GM19035 (cell line): ENCODE results near the gene CGN.
A peak's percentile ranks its signal among the peaks of the same experiment; 100 is the strongest.

ENCODE experiments used
- ATAC-seq: cut with Tn5 transposase; IDR thresholded peaks from one replicate; pipeline ENCODE4 v1.9.1; 2021; ENCODE audit not compliant: unreplicated experiment

The CGN gene

DNA sequence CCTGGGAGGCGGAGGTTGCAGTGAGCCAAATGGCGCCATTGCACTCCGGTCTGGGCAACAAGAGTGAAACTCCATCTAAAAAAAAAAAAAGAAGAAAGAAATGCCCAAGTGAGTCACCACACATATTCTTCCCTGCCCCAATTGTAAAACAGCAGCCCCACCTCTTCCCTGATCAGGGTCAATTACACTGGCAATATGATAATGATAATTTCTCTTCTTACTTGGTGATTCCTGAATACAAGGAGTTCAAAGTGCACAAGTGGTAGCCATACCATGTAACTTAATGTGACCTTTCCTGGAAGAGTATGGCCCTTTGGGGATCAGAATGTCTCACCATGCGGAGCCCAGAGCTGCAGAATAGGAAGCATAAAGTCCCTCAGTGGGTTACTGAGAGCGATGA is 11.8 kb upstream of the CGN start:
- no peak for ATAC-seq

DNA sequence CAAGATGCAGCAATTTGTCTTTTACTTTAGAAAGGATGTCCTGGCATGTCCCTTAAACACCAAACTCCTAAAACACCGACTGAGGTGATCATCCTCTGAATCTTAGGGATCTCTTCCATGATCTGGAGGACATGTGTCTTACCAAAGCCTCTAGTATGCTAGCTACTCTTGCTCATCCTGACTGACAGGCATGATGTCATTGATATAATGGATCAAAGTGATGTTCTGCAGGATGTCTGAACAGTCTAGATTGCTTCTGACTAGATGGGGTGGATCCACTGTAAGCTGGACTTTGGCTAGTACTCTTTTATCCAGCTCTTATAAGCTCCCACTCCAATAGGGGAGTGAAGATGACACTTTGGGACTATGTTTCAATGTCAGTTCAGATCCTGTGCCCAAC is 11.3 kb upstream of the CGN start:
- ATAC-seq = no peak

DNA sequence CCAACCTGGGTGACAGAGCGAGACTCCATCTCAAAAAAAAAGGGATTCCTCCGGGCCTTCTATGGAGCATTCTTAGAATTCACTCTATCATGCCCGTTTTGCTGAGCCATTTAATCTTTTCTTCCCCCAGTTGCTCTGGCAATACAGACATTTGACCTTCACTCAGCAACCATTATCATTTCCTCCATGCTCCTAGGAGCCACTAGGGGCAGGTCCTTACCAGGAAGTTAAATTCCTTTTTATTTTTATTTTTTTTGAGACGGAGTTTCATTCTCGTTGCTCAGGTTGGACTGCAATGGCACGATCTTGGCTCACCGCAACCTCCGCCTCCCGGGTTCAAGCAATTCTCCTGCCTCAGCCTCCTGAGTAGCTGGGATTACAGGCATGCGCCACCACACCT is 9.7 kb upstream of the CGN start:
- no peak for ATAC-seq

- no peak for ATAC-seq
Measured at GRCh38 chr1:151502035-151502700, 9.0 kb upstream of the CGN start.

DNA sequence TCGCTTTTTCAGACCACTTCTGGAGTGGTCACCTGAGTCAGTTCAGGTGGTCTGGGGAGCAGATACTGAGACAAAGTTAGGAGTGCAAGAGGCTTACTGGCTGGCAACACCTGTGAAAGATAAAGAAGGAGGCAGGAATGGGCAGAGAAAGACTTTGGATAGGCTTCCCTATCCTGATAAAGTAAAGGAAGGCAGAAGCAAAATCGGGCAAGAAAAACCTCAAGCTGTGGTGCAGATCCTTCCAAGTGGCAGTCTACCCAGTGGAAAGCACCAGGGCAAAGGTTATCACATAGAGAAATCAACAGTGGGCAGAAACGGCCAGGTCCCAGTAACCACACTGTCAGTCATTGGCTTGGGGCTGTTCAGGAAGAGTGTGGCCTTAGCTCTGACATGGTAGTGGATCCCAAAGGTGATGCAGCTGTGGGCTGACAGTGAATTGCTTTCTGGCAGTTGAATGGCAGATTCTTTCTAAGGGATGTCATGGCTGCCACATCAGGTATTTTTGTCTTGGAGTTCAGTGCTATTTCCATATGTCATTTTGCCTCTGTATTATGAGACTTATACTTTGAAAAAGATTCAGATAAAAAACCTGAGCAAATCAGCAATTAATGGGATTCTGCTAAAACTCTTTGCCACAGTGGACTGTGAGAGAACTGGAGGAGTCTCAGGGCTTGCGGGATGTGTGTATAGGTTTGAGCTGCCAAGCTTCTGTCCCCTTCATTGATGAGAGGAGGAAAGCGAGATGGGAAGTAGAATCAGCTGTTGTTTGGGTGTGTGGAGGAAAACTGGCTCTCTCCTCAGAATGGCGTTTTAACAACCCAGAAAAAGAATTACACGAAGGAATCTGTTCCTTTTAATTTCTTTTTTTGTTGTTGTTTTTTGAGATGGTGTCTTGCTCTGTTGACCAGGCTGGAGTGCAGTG is 8.1 kb upstream of the CGN start:
- no peak for ATAC-seq

DNA sequence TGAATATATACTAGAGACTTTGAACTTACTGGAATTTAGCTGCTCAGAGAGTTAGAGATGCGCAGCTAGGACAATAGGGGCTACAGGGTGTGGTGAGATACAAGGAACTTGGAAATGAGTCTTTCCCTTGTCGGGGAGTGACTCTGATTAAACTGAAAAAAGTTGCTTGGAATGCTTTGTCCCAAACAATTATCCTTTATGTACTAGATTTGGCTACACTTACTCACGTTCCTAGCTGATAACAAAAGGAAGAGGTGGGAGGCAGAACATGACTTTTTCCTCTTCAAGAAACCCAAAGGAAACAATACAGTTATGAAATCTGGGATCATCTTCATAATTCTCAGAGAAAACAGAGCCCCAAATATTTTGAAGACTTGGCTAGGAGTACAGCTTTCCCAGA is 6.9 kb upstream of the CGN start:
- no peak for ATAC-seq

DNA sequence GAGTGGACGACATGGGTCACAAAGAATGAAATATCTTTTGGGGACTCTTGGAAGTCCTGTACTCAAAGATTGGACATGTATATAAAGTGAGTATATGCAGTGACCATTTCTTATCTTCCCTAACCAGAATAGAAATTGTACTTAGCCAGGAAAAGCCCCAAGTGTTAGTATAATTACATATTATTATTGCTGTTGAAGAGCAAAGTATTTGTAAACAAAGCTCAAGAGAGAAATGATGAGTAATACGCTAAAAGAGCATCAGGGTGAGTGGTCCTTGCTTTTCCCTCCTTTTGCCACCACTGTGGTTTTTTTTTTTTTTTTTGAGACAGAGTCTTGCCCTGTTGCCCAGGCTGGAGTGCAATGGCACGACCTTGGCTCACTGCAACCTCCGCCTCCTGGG is 6.4 kb upstream of the CGN start:
- ATAC-seq = no peak

DNA sequence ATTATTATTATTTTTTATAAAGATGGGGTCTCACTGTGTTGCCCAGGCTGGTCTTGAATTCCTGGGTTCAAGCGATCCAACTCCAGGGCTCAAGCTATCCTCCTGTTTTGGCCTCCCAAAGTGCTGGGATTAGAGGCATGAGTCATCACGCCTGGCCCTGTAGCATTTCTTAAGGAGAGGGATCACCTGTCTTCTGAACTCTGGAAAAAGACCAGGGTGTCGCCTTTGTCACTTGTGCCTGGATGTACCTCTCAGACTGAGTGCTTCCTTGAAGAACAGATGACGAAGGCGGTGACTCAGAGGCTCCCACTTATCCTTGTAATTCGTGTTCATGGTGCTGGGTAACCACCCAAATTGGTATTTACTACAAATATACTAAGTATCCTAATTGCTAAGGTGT is 2.4 kb upstream of the CGN start:
- ATAC-seq = no peak

DNA sequence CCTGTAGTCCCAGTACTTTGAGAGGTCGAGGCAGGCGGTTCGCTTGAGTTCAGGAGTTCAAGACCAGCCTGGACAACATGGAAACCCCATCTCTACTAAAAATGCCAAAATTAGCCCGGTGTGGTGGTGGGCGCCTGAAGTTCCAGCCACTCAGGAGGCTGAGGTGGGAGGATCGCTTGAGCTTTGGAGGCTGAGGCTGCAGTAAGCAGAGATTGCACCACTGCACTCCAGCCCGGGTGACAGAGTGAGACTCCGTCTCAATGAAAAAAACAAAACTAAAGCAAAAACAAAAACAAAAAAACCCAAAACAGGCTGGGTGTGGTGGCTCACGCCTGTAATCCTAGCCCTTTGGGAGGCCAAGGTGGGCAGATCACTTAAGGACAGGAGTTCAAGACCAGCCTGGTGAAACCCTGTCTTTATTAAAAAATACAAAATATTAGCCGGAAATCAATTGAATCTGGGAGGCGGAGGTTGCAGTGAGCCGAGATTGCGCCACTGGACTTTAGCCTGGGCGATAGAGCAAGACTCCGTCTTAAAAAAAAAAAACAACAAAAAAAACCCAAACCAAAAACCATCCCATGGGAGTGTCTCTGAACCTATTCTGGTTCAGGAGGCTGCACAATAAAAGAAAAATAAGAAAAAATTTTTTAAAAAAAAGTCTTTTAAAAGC is 1.7 kb upstream of the CGN start:
- ATAC-seq = no peak

DNA sequence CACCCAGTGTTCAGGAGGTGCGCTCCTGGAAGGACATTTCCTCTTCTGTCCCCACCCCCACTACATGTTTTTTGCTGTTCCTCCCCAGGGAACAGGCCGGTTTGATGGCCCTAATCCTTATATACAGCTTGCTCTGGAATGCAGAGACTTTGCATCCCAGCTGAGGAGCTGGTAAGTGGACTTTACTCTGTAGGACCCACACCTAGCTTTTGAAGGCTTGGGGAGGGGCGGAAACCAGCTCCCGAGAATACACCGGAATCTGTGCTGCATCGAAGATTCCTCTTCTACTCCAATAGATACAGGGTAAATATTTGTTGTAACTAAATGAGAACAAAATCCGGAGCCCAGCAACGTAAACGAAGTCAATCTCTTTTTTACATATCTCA is 1.2 kb upstream of the CGN start:
- ATAC-seq = no peak

- ATAC-seq = no peak
Measured at GRCh38 chr1:151510614-151510956, 602 bp upstream of the CGN start.

DNA sequence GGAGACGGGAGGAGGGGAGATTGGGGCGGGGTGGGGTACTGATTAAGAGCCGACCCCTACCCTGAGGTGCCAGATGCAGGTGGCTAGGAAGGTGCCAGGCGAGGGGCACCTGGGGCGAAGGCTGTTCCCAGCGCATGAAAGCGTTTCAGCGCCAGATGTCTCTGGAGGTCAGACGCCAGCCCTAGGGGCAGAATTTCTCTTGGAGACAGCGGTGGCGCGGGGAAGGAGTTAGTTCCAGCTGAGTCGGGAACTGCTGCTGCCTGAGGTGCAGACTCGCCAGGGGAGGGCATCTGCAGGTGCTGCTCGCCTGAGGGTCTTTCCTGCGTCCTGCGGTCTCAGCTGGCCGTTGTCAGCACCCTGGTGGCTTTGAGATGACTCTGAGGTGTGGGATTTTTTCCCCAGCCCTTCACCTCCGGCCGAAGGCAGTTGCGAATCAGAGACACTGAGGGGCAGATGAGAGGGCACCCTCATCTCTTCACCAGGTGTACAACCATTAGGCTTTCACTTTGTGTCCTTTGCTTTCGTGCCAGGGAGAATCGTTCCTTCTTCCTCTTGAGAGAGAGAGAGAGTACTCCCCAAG is 539 bp downstream of the CGN start:
- ATAC-seq = peak; percentile 9

DNA sequence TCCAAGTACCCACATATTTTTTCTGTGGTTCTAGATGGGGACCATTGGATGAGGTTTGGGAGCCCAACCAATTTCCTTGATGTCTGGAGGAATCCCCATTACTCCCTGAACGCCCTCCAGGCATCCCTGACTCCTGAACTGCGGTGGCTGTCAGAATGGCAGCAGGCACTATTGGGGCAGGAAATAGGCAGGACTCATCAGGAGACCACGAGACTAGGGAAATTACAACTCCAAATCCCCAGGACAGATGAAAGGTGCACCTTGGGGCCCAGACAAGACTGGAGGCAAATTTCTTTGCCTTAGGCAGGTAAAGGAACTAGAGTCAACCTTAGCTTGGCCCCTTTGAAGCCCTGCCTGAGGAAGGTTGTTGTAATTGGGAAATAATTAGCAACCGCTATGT is 1.1 kb downstream of the CGN start:
- no peak for ATAC-seq

- ATAC-seq = no peak
Measured at GRCh38 chr1:151512801-151513625, 1.8 kb downstream of the CGN start.

DNA sequence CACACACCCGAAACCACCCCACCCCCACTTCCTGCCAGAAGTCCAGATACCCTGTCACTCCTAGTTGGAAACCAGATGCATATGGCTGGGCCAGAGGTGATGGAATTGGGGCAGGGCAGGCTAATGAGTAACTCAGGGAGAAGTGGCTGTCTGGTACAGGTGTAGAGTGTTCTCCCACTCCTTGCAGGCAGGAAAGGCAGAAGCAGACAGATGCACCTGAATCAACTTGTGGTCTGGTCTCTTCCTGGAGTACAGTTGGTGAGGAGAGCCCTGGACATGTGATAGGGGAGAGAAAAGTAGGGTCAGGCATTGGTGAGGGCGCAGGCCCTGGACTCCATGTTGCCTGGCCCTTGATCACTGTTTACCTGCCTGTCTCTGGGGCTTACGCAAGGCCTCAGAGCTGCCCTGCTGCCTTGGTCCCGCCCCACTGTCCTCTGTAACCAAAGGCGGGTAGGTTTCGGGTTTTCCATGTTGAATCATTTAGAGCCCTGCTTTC is 2.5 kb downstream of the CGN start:
- ATAC-seq = no peak

- ATAC-seq = no peak
Measured at GRCh38 chr1:151514366-151514765, 3.2 kb downstream of the CGN start.

DNA sequence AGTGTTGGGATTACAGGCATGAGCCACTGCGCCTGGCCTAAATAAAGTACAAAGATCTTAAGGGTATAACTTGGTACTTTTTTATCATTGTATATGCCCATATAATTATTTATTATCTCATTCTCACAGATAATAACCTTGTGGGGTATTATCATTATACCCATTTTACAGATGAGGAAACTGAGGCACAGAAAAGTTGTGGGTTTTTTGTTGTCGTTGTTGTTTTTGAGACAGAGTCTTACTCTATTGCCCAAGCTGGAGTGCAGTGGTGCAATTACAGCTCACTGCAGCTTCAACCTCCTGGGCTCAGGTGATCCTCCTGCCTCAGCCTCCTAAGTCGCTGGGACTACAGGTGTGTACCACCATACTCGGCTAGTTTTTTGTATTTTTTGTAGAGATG is 4.1 kb downstream of the CGN start:
- no peak for ATAC-seq

DNA sequence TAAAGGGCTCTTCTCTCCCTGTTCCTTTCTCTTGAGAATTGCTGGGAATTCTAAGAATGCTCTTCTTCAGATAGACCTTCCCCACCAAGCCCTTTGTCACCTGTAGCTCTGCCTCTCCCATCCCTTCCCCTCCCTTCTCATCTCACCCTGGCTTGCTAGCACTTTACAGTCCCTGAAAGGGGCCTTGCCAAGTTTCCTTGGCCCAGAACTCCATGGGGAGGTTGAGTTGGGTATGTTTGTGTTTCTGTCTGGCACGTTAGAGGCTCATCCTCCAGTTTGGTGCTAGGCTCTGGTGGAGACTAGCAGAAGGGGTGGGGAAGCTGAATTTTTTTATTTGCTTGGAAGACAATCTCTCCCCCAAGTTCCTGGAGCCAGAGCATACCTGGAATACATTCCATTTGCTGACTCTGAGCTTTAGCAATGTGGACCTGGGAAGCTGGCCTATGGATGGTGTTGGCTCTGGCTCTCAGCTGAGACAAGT is 4.9 kb downstream of the CGN start:
- ATAC-seq = no peak

- no peak for ATAC-seq
Measured at GRCh38 chr1:151518431-151518830, 7.2 kb downstream of the CGN start.

GRCh38 chr1:151518936-151519335 is 7.7 kb downstream of the CGN start:
- no peak for ATAC-seq

DNA sequence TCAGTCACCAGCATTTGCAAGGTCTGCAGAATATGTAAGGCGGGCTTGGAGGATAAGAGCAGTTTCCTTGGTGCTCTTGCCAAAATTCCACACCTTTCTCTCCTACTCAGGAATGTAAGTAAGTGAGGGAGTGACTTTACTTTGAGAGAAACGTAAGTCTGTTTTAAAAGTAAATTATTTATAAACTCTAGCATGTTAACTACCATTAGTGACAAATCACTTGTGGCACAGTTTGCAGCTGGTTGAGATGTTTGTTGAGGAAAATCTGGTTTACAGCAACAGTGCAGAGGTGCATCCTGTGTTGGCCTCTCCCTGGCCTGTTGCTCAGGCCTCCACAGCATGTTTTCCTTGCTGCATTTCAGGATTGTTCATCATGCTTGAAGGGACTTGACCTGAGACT is 8.5 kb downstream of the CGN start:
- ATAC-seq = no peak
